Gastrocnemius medialis (tissue), 4 donors: ENCODE results near the gene TAS1R1. TPM values are rescaled to one million over a fixed set of nuclear protein-coding genes. Genes with fewer than 3 reads are reported as not detected.

Experiments used
- ATAC-seq, 2 donors: fragments of 150-250 bp; one replicate each; pipeline ENCODE4 v1.9.1; 2016
- DNase-seq, 2 donors: peaks; one replicate each; pipeline ENCODE4 v3.0.0-alpha.2; 2019
- H3K27ac ChIP-seq, 4 donors: fragments of 200-600 bp; sonication (generic); 1 replicate in 1 of 4; 2 replicates in 3 of 4; pipeline ENCODE4 v1.5.1; 2016 to 2018; ENCODE audit warnings: mild to moderate bottlenecking in 2 of 4, moderate library complexity in 1 of 4
- H3K27me3 ChIP-seq, 3 donors: fragments of 200-600 bp; sonication (generic) in 2 of 3; 1 replicate in 1 of 3; 2 replicates in 2 of 3; pipeline versions ENCODE4 v1.5.1 to v1.6.0; 2016 to 2019; ENCODE audit warnings: mild to moderate bottlenecking in 1 of 3, moderate library complexity in 1 of 3
- H3K36me3 ChIP-seq, 2 donors: fragments of 200-600 bp; sonication (generic) in 1 of 2; one replicate each; pipeline ENCODE4 v1.5.1; 2017 to 2018
- H3K4me1 ChIP-seq, 2 donors: fragments of 200-600 bp; sonication (generic) in 1 of 2; one replicate each; pipeline ENCODE4 v1.5.1; 2016 to 2017; ENCODE audit warnings: mild to moderate bottlenecking in 2 of 2
- H3K4me3 ChIP-seq, 4 donors: fragments of 200-600 bp; sonication (generic) in 3 of 4; 1 replicate in 1 of 4; 2 replicates in 3 of 4; pipeline ENCODE4 v1.5.1; 2016 to 2019; ENCODE audit warnings: mild to moderate bottlenecking in 2 of 4
- H3K9me3 ChIP-seq, 3 donors: fragments of 200-600 bp; sonication (generic) in 2 of 3; 1 replicate in 1 of 3; 2 replicates in 2 of 3; pipeline ENCODE4 v1.5.1; 2016 to 2019
- POLR2A ChIP-seq, 2 donors: fragments of 450-650 bp; IDR thresholded peaks; one replicate each; pipeline ENCODE4 v1.6.1; 2017; ENCODE audit warnings: antibody characterized with exemption in 2 of 2, mild to moderate bottlenecking in 2 of 2, moderate library complexity in 2 of 2
- in situ Hi-C, 4 donors: fragments of 200-750 bp; cut with MboI; loops; one replicate each; pipeline versions ENCODE4 v1.15.0 to v1.8.0; 2017; ENCODE audit warnings: low sequenced_read_pairs in 4 of 4
- intact Hi-C: fragments of 100-400 bp; cut with DNase I; formaldehyde crosslinking; loops from one replicate; pipeline ENCODE4 v1.15.1; 2023; ENCODE audit warnings: low total_unique reads
- total RNA-seq, 4 donors: library from RNA; depleted of rRNA; stranded (reverse); fragments of >200 nt; gene quantifications; one replicate each; pipeline versions ENCODE4 v1.1.0 to v1.2.3, GENCODE V29; 2016
- TF ChIP-seq, protein P1 (sequence below), 5 experiments: fragments of 450-650 bp in 3 of 5; fragments of 200-600 bp in 2 of 5; sonication (generic) in 2 of 5; IDR thresholded peaks in 4 of 5; conservative IDR thresholded peaks in 1 of 5; 1 replicate in 4 of 5; 2 replicates in 1 of 5; pipeline ENCODE4 v1.5.1; 2016 to 2019; ENCODE audit warnings: antibody characterized with exemption in 5 of 5, mild to moderate bottlenecking in 3 of 5, moderate library complexity in 3 of 5

Gene TAS1R1
- total RNA-seq, 4 donors from 2014 or later = not detected

DNA sequence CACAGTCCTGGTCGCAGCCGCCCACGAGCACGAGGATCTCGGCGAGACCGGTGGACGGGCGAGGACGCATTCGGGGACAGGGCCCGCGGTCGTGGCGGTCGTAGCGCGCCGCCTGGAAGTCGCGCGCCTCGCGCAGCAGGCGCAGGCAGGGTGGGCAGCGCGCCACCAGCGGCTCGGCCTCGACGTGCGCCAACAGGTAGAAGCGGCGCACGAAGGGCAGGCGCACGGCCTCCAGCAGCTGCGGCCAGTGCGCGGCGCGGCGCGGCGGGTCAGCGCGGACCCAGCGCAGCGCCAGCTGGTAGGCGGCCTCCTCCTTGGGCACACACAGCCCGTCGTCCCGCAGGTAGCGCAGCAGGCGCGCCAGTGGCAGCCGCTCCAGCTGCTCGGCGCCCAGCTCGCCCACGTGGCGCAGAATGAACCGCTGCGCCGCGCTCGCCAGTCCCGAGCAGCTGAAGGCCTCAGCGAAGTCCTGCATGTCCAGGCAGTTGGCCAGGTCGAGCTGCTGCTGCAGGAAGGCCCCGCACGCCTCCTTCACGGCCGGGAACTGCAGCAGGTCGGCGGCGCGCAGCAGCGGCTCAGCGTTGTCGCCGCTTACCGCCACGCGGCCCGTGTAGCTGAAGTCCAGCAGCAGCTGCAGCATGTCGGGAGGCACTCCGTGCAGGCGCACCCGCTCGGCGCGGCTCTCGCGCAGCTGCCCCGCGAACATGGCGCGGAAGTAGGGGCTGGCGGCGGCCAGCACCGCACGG, 47.0 kb downstream of the TAS1R1 start:
- Histone ChIP-seq H3K27ac (peak overlapping the region; percentile 98 to 100 (median 100)), H3K4me1 (peaks cover 49 to 57% of the 10 kb centered on the region in 2 donors), H3K36me3 (peaks cover 0 to 18% of the 10 kb centered on the region in 2 donors), H3K9me3 (no peaks in the 10 kb centered on the region), H3K4me3 (peak overlapping the region; percentile 74 to 92 (median 90)), H3K27me3 (no peaks in the 10 kb centered on the region)
- intact Hi-C loops = loop anchor here (2.0 to 5.0 kb wide), 2 partner anchors 21 to 180 kb away; no protein-coding TSS in a partner anchor
- in situ Hi-C loops = no loop called here
- peak in 1 of 2 donors; percentile 66 for DNase-seq
- ATAC-seq = peak in 1 of 2 donors; percentile 2
- no peak for TF ChIP-seq POLR2A (IDR thresholded peaks at IDR 0.05)
- TF ChIP-seq, protein P1, sequence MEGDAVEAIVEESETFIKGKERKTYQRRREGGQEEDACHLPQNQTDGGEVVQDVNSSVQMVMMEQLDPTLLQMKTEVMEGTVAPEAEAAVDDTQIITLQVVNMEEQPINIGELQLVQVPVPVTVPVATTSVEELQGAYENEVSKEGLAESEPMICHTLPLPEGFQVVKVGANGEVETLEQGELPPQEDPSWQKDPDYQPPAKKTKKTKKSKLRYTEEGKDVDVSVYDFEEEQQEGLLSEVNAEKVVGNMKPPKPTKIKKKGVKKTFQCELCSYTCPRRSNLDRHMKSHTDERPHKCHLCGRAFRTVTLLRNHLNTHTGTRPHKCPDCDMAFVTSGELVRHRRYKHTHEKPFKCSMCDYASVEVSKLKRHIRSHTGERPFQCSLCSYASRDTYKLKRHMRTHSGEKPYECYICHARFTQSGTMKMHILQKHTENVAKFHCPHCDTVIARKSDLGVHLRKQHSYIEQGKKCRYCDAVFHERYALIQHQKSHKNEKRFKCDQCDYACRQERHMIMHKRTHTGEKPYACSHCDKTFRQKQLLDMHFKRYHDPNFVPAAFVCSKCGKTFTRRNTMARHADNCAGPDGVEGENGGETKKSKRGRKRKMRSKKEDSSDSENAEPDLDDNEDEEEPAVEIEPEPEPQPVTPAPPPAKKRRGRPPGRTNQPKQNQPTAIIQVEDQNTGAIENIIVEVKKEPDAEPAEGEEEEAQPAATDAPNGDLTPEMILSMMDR (IDR thresholded peaks at IDR 0.05 in 4 of 5, conservative IDR thresholded peaks at IDR 0.05 in 1 of 5) = no peak

DNA sequence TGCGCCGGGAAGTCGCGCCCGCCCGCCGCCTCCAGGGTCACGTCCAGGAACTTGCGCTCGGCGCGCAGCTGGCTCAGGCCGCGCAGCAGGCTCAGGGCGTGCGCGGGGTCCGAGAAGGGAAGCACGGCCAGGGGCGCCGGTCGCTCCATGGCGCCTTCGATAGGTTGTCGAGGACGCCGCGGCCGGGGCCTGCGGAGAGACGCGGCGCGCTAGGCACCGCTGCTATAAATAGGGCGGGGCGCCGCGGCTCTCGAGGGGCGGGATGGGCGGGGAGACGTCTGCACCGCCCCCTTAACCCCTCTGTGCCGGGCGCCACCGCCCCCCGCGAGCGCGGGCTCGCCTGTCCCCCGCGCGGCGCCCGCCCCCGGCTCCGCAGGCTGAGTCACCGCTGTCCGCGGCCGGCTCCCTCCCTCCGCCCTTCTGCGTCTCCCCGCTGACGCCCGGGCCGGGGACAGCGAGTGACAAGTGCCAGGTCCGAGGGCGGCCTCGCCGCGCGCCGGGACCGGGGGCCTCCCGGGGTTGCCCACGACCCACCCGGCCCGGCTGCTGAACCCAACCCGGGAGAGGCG, 47.6 kb downstream of the TAS1R1 start, which contains the start of gene KLHL21:
Gene KLHL21, minus strand, starts transcription at position 201 of the 569 bp plus-strand sequence. Its CDS starts 52 bp downstream, at position 149.
- intact Hi-C loops = loop anchor here (1.0 to 5.0 kb wide), 2 partner anchors 11 to 180 kb away; partner anchors contain the start of gene PHF13
- in situ Hi-C loops = no loop called here

DNA sequence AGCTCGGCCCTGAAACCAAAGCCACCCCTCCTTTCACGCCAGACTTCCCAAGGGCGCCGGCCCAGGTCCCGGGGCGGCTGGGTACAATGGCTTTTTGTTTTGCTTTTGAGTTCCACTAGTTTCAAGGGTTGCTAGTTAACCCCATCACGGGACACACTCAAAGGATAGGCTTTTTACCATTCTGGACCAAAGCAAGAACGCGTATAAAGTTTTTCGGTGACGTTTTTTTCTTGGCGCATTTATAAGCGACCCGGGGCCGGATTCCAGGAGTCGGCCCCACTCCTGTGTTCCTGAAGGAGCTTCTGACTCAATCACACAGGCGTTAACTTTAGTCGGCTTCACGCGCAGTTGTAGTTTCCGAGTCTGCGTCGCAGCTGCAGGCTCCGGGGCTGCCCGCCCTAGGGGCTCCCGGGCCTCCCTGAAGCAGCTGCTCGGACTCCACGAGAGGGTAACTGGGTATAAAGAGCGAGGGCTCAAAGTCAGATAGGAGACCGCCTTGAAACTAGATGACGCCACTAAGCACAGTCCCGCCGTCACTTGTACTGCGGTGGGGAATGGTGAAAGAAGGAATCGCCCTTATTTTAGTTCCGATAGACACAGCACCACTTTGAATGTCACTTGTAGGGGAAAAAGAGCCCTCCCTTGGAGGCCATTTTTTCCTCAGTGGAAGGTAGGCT, 48.3 kb downstream of the TAS1R1 start:
- peak; percentile 68 to 84 for DNase-seq
- intact Hi-C loops = loop anchor here (1.0 to 5.0 kb wide), 2 partner anchors 10 to 179 kb away; partner anchors contain the start of gene PHF13
- Histone ChIP-seq H3K36me3 (peaks cover 0 to 7% of the 10 kb centered on the region in 2 donors), H3K4me3 (peak overlapping the region; percentile 76 to 92 (median 88)), H3K4me1 (peaks cover 36 to 44% of the 10 kb centered on the region in 2 donors), H3K9me3 (no peaks in the 10 kb centered on the region), H3K27ac (peak overlapping the region; percentile 98 to 100 (median 100)), H3K27me3 (no peaks in the 10 kb centered on the region)
- TF ChIP-seq, protein P1 (IDR thresholded peaks at IDR 0.05 in 4 of 5, conservative IDR thresholded peaks at IDR 0.05 in 1 of 5) = no peak
- TF ChIP-seq POLR2A (IDR thresholded peaks at IDR 0.05) = no peak
- in situ Hi-C loops = no loop called here
- ATAC-seq = peak; percentile 34 to 40

More for the DNA sequence above, 47.6 kb downstream of the TAS1R1 start, which contains the start of gene KLHL21:
- H3K9me3 ChIP-seq = no peaks in the 10 kb centered on the region
- H3K27me3 ChIP-seq = no peaks in the 10 kb centered on the region
- H3K4me3 ChIP-seq = peak within 1 kb of the TSS; percentile 76 to 92 (median 90)
- peaks cover 42 to 50% of the 10 kb centered on the region in 2 donors for H3K4me1 ChIP-seq
- DNase-seq = peak; percentile 89 to 93
- peaks cover 0 to 14% of the 10 kb centered on the region in 2 donors for H3K36me3 ChIP-seq
- H3K27ac ChIP-seq = peak within 1 kb of the TSS; percentile 98 to 100 (median 100)
- peak; percentile 32 to 38 for ATAC-seq
- peak; percentile 94 to 98 for TF ChIP-seq POLR2A (IDR thresholded peaks at IDR 0.05)
- TF ChIP-seq, protein P1 (IDR thresholded peaks at IDR 0.05 in 4 of 5, conservative IDR thresholded peaks at IDR 0.05 in 1 of 5) = no peak

DNA sequence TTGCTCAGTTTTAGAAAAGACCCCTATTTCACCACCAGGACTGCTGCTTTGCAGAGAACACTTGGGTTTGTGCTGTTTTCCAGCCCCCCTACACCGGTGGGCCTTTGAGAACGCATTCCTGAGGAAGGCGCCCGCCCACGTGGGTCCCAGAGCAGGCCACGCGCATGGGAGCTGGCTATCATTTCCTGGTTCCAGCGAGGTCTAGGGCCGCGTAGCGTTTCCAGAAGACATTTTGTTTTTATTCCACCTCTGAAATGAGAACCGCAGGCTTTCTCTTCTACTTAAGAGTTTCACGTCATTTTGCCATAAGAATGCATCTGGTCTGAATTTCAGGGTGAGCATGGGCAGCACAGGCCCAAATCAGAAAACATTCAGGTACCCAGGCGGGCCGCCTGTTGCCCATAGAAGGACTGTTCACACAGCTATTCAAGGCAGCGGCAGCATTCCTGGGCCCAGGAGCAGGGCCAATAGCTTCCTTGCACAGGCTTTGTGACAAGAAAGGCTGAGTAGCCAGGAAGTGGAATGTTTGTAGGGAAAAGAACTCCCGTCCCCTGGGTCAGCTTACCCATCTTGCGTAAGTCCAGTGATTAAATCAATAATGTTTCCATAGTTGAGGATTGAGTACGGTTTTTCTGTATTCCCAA, 48.9 kb downstream of the TAS1R1 start:
- Histone ChIP-seq H3K27ac (peak overlapping the region; percentile 98 to 100 (median 100)), H3K27me3 (no peaks in the 10 kb centered on the region), H3K4me3 (peak overlapping the region; percentile 76 to 92 (median 88)), H3K36me3 (peaks cover 0 to under 1% of the 10 kb centered on the region in 2 donors), H3K9me3 (no peaks in the 10 kb centered on the region), H3K4me1 (peaks cover 34 to 43% of the 10 kb centered on the region in 2 donors)
- TF ChIP-seq POLR2A (IDR thresholded peaks at IDR 0.05) = no peak
- TF ChIP-seq, protein P1 (IDR thresholded peaks at IDR 0.05 in 4 of 5, conservative IDR thresholded peaks at IDR 0.05 in 1 of 5) = peak in 3 of 5 experiments; percentile 27 to 48 (median 29)
- ATAC-seq = peak; percentile 2 to 9
- in situ Hi-C loops = no loop called here
- intact Hi-C loops = loop anchor here (1.0 to 5.0 kb wide), 2 partner anchors 9 to 178 kb away; partner anchors contain the start of gene PHF13
- DNase-seq = peak; percentile 58 to 84
